Immature natural killer cell (primary cell): Measurements from ENCODE around the gene ZFAND5. TPM values are rescaled to one million over a fixed set of nuclear protein-coding genes. Genes with fewer than 3 reads are reported as not detected.
A peak's percentile ranks its signal among the peaks of the same experiment; 100 is the strongest.

Source experiments
- DNase-seq, 3 donors: peaks; one replicate each; pipeline ENCODE4 v3.0.0; 2022; ENCODE audit warnings: mixed read lengths in 1 of 3
- H3K27ac Mint-ChIP-seq, 6 donors: one replicate each; pipeline ENCODE4 v1.8.0; 2020; ENCODE audit warnings: mixed read lengths in 6 of 6, mild to moderate bottlenecking in 5 of 6, inconsistent platforms in 4 of 6, moderate library complexity in 3 of 6
- H3K27me3 Mint-ChIP-seq, 3 donors: one replicate each; pipeline ENCODE4 v1.8.0; 2020 to 2021; ENCODE audit warnings: low read depth in 3 of 3, mild to moderate bottlenecking in 3 of 3, mixed read lengths in 3 of 3, moderate library complexity in 3 of 3, inconsistent platforms in 1 of 3
- H3K36me3 Mint-ChIP-seq, 3 donors: one replicate each; pipeline ENCODE4 v1.8.0; 2020; ENCODE audit warnings: mixed read lengths in 3 of 3, inconsistent platforms in 2 of 3, mild to moderate bottlenecking in 2 of 3
- H3K4me1 Mint-ChIP-seq, 2 donors: one replicate each; pipeline ENCODE4 v1.8.0; 2020; ENCODE audit warnings: inconsistent platforms in 2 of 2, mild to moderate bottlenecking in 2 of 2, mixed read lengths in 2 of 2, moderate library complexity in 1 of 2
- H3K4me3 Mint-ChIP-seq, 5 donors: one replicate each; pipeline ENCODE4 v1.8.0; 2020; ENCODE audit warnings: mild to moderate bottlenecking in 5 of 5, mixed read lengths in 5 of 5, inconsistent platforms in 3 of 5, moderate library complexity in 3 of 5
- H3K9me3 Mint-ChIP-seq, 6 donors: one replicate each; pipeline ENCODE4 v1.8.0; 2020; ENCODE audit warnings: mild to moderate bottlenecking in 6 of 6, mixed read lengths in 6 of 6, inconsistent platforms in 4 of 6, moderate library complexity in 3 of 6
- polyA plus RNA-seq, 3 donors: library from polyadenylated mRNA; unstranded; fragments of 300-500 nt; fragmentation: Illumina TruSeq; gene quantifications; one replicate each; pipeline ENCODE4 v1.2.3, GENCODE V29; 2021

ZFAND5 gene
- polyA plus RNA-seq, 3 donors from 2014 or later, result 44.2 to 95.7 (median 53.7) TPM

GRCh38 chr9:72327631-72328030 is 37.4 kb downstream of the ZFAND5 start:
- Mint-ChIP-seq H3K27me3 (peaks cover 0 to 4% (median 0%) of the 10 kb centered on the region in 3 donors), H3K4me3 (no peak overlapping the region), H3K36me3 (peaks cover 7 to 26% (median 21%) of the 10 kb centered on the region in 3 donors), H3K4me1 (no peaks in the 10 kb centered on the region), H3K9me3 (no peaks in the 10 kb centered on the region), H3K27ac (no peak overlapping the region)
- no peak for DNase-seq

- Mint-ChIP-seq H3K36me3 (peaks cover 12 to 26% (median 24%) of the 10 kb centered on the region in 3 donors), H3K27ac (no peak overlapping the region), H3K4me1 (no peaks in the 10 kb centered on the region), H3K9me3 (no peaks in the 10 kb centered on the region), H3K27me3 (peaks cover 0 to 4% (median 0%) of the 10 kb centered on the region in 3 donors), H3K4me3 (no peak overlapping the region)
- no peak for DNase-seq
Measured at GRCh38 chr9:72326641-72327040, 38.4 kb downstream of the ZFAND5 start.

DNA sequence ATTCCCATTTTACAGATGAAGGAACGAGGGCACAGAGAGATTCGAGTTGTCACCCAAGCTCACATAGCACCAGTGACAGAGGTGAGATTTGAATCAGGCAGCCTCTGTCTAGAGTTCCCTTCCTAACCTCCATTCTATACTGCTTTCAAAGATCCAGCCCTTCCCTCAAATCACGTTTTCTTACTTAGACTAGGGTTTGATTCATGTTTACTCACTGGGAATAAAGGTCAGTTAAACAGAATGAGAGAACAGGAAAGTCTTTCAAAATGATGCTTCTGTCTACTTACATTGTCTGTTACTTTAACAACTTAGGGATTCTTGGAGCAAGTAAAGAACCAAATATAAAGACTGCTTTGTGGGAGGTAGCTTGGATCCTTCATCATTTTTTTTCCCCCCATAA is 40.0 kb downstream of the ZFAND5 start:
- Mint-ChIP-seq H3K4me3 (no peak overlapping the region), H3K27me3 (peaks cover 0 to 2% (median 0%) of the 10 kb centered on the region in 3 donors), H3K36me3 (peaks cover 13 to 23% (median 20%) of the 10 kb centered on the region in 3 donors), H3K4me1 (no peaks in the 10 kb centered on the region), H3K27ac (no peak overlapping the region), H3K9me3 (no peaks in the 10 kb centered on the region)
- no peak for DNase-seq

DNA sequence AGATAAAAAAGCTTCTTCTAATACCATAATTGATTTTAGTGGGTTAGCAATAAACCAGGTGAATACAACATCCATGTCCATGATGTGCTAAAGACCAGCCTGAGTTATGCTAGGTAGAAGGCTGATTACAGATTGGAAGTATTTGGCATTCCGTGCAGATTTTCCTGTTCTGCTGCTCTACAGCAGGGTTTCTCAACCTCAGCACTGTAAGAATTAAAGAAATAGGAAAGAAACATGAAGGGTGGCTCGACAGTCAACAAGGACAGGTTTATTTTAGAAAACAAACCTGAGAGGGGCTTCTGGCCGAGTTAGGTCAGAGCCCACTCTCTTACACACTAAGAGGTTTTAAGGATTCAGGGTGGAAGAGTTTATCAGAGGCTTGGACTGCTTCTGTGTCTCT is 42.3 kb downstream of the ZFAND5 start:
- H3K27ac Mint-ChIP-seq, result no peak overlapping the region
- no peak for DNase-seq
- peaks cover 0 to 2% (median 0%) of the 10 kb centered on the region in 3 donors for H3K27me3 Mint-ChIP-seq
- H3K9me3 Mint-ChIP-seq, result no peaks in the 10 kb centered on the region
- no peaks in the 10 kb centered on the region for H3K4me1 Mint-ChIP-seq
- H3K36me3 Mint-ChIP-seq, result peaks cover 9 to 13% (median 10%) of the 10 kb centered on the region in 3 donors
- H3K4me3 Mint-ChIP-seq, result no peak overlapping the region

GRCh38 chr9:72322259-72322658 is 42.7 kb downstream of the ZFAND5 start:
- no peak overlapping the region for H3K4me3 Mint-ChIP-seq
- no peak overlapping the region for H3K27ac Mint-ChIP-seq
- H3K36me3 Mint-ChIP-seq, result peaks cover 7 to 13% (median 9%) of the 10 kb centered on the region in 3 donors
- no peak for DNase-seq
- H3K9me3 Mint-ChIP-seq, result no peaks in the 10 kb centered on the region
- H3K27me3 Mint-ChIP-seq, result peaks cover 0 to 2% (median 0%) of the 10 kb centered on the region in 3 donors
- no peaks in the 10 kb centered on the region for H3K4me1 Mint-ChIP-seq

GRCh38 chr9:72315510-72316311 is 49.3 kb downstream of the ZFAND5 start:
- H3K9me3 Mint-ChIP-seq, result no peaks in the 10 kb centered on the region
- peaks cover 0 to 18% (median 18%) of the 10 kb centered on the region in 3 donors for H3K36me3 Mint-ChIP-seq
- peak overlapping the region in 4 of 6 donors; percentile 29 to 67 (median 56) for H3K27ac Mint-ChIP-seq
- no peak for DNase-seq
- no peak overlapping the region for H3K4me3 Mint-ChIP-seq
- H3K4me1 Mint-ChIP-seq, result peaks cover 5 to 7% of the 10 kb centered on the region in 2 donors
- peaks cover 0 to 1% (median 0%) of the 10 kb centered on the region in 3 donors for H3K27me3 Mint-ChIP-seq

DNA sequence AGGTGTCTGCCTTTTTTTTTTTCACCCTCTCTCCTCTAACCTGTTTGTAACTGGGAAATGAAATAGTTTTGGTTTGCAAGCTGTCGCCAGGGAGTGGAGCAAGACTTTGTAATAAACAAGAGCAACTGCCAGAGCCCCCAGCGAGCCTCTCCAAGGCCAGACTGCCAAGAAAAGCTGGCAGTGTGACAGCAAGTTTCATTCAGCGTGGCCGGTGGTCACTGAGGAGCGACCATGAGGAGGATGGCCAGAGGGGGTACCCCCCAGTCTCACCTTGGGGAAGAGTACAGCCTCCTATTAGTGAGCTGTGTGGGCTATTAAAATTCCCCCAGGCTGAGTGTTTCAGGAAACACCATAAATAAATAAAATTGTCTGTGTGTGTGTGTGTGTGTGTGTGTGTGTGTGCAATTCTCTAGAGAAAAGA is 49.9 kb downstream of the ZFAND5 start:
- peaks cover 6 to 11% of the 10 kb centered on the region in 2 donors for H3K4me1 Mint-ChIP-seq
- H3K4me3 Mint-ChIP-seq, result no peak overlapping the region
- H3K36me3 Mint-ChIP-seq, result peaks cover 0 to 19% (median 18%) of the 10 kb centered on the region in 3 donors
- peak overlapping the region in 1 of 6 donors; percentile 64 for H3K27ac Mint-ChIP-seq
- DNase-seq, result no peak
- peaks cover 0 to 1% (median 0%) of the 10 kb centered on the region in 3 donors for H3K27me3 Mint-ChIP-seq
- no peaks in the 10 kb centered on the region for H3K9me3 Mint-ChIP-seq

GRCh38 chr9:72313507-72313906 is 51.5 kb downstream of the ZFAND5 start:
- Mint-ChIP-seq H3K4me3 (no peak overlapping the region), H3K9me3 (no peaks in the 10 kb centered on the region), H3K36me3 (peaks cover 0 to 24% (median 18%) of the 10 kb centered on the region in 3 donors), H3K4me1 (peaks cover 20 to 27% of the 10 kb centered on the region in 2 donors), H3K27ac (peak overlapping the region in 3 of 6 donors; percentile 38 to 55 (median 55)), H3K27me3 (peaks cover 0 to 1% (median 0%) of the 10 kb centered on the region in 3 donors)
- no peak for DNase-seq

- peaks cover 0 to 20% (median 15%) of the 10 kb centered on the region in 3 donors for H3K36me3 Mint-ChIP-seq
- peaks cover 0 to 1% (median 1%) of the 10 kb centered on the region in 3 donors for H3K27me3 Mint-ChIP-seq
- H3K4me1 Mint-ChIP-seq, result peaks cover 26 to 36% of the 10 kb centered on the region in 2 donors
- no peaks in the 10 kb centered on the region for H3K9me3 Mint-ChIP-seq
- peak overlapping the region in 1 of 6 donors; percentile 6 for H3K27ac Mint-ChIP-seq
- no peak overlapping the region for H3K4me3 Mint-ChIP-seq
- DNase-seq, result no peak
Measured at GRCh38 chr9:72312386-72312987, 52.5 kb downstream of the ZFAND5 start.

GRCh38 chr9:72309364-72310133 is 55.5 kb downstream of the ZFAND5 start:
- H3K4me1 Mint-ChIP-seq, result peaks cover 51 to 65% of the 10 kb centered on the region in 2 donors
- no peaks in the 10 kb centered on the region for H3K9me3 Mint-ChIP-seq
- peaks cover 0 to 19% (median 3%) of the 10 kb centered on the region in 3 donors for H3K36me3 Mint-ChIP-seq
- peak overlapping the region; percentile 33 to 78 (median 57) for H3K4me3 Mint-ChIP-seq
- peak overlapping the region; percentile 13 to 90 (median 62) for H3K27ac Mint-ChIP-seq
- H3K27me3 Mint-ChIP-seq, result peaks cover 0 to 1% (median 1%) of the 10 kb centered on the region in 3 donors
- DNase-seq, result peak; percentile 39 to 43 (median 39)

DNA sequence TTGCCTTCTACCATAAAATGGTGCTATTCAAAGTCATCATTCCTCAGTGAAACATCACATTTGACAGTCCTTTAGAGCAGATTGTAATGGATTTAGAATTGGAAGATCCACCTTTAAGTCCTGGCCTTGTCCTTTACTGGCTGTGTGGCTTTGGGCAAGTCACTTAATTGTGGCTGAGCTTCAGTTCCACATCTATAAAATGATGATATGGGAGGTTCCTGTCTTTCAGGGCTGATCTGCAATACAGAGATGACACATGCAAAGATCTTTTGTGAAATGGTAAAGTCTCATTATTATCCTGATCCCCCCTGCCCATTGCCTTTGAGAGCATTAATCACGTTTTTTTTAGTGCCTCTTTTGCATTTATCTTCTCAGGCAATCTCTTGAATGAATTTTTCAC is 58.2 kb downstream of the ZFAND5 start:
- DNase-seq, result no peak
- Mint-ChIP-seq H3K27ac (peak overlapping the region; percentile 69 to 92 (median 87)), H3K4me3 (peak overlapping the region; percentile 62 to 95 (median 71)), H3K9me3 (no peaks in the 10 kb centered on the region), H3K4me1 (peaks cover 64 to 84% of the 10 kb centered on the region in 2 donors), H3K27me3 (peaks cover 0 to 1% (median 0%) of the 10 kb centered on the region in 3 donors), H3K36me3 (peaks cover 0 to 19% (median under 1%) of the 10 kb centered on the region in 3 donors)

DNA sequence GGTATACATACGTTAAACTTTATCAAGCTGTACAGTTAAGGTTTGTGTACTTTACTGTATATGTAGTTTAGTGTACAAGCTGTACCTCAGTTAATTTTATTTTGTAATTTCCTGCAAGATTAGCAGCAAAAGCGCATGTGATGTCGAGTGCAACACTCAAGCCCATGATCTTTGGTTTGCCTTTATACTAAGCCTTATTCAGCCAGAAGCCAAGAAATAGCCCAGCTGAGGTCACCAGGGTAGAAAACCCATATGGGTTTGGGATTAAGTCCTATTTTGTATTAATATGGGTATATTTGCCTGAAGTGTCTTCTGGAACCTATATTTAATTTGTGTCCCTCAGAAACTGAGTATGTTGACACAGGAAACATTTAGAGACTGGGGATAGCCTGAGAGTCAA is 59.3 kb downstream of the ZFAND5 start:
- Mint-ChIP-seq H3K4me1 (peaks cover 71 to 88% of the 10 kb centered on the region in 2 donors), H3K4me3 (peak overlapping the region; percentile 87 to 95 (median 88)), H3K27ac (peak overlapping the region; percentile 87 to 95 (median 92)), H3K36me3 (peaks cover 0 to 19% (median 0%) of the 10 kb centered on the region in 3 donors), H3K27me3 (peaks cover 0 to 2% (median 1%) of the 10 kb centered on the region in 3 donors), H3K9me3 (no peaks in the 10 kb centered on the region)
- DNase-seq, result peak in 1 of 3 donors; percentile 8

GRCh38 chr9:72305102-72305546 is 59.9 kb downstream of the ZFAND5 start:
- H3K4me3 Mint-ChIP-seq, result peak overlapping the region; percentile 87 to 95 (median 88)
- no peaks in the 10 kb centered on the region for H3K9me3 Mint-ChIP-seq
- peaks cover 0 to 2% (median 1%) of the 10 kb centered on the region in 3 donors for H3K27me3 Mint-ChIP-seq
- DNase-seq, result peak; percentile 46 to 52 (median 47)
- peaks cover 75 to 89% of the 10 kb centered on the region in 2 donors for H3K4me1 Mint-ChIP-seq
- H3K27ac Mint-ChIP-seq, result peak overlapping the region; percentile 87 to 95 (median 92)
- H3K36me3 Mint-ChIP-seq, result peaks cover 0 to 18% (median 0%) of the 10 kb centered on the region in 3 donors
